GM10248 (cell line): ENCODE results near the gene HEATR1.

Source experiments
- CTCF ChIA-PET: fragments of 300-600 bp; sonication (Branson Sonifier 250); formaldehyde crosslinking; extraction: SDS; loops from one replicate; lab custom pipeline; 2021; ENCODE audit warnings: antibody characterized with exemption; lab: Yijun Ruan, JAX
- POLR2A ChIA-PET: fragments of 350-650 bp; sonication (Branson Sonifier 250); formaldehyde crosslinking; extraction: SDS; loops from one replicate; lab custom pipeline; 2020; ENCODE audit warnings: antibody characterized with exemption; lab: Yijun Ruan, JAX
- DNase-seq: peaks from one replicate; pipeline ENCODE4 v3.0.0; 2012; ENCODE audit errors: extremely low spot score
- CTCF ChIP-seq: IDR thresholded peaks from 2 replicates; pipeline ENCODE4 v1.5.1; 2012; ENCODE audit warnings: mild to moderate bottlenecking, low read depth; ENCODE audit errors: extremely low read depth, missing control alignments, control extremely low read depth

The HEATR1 gene

GRCh38 chr1:236558081-236558480, 46.2 kb downstream of the HEATR1 start:
- POLR2A ChIA-PET, result no interaction called here
- TF ChIP-seq CTCF, result no peak
- CTCF ChIA-PET, result interaction anchor here (1.2 to 2.1 kb wide), 5 partner anchors 9 to 20 kb away, joined by 3 to 10 read pairs (median 3); no protein-coding TSS in a partner anchor
- DNase-seq, result no peak

GRCh38 chr1:236556606-236557005, 47.7 kb downstream of the HEATR1 start:
- CTCF ChIA-PET, result no interaction called here
- no peak for DNase-seq
- no peak for TF ChIP-seq CTCF
- POLR2A ChIA-PET, result no interaction called here

- ChIA-PET POLR2A (no interaction called here), CTCF (no interaction called here)
- no peak for TF ChIP-seq CTCF
- DNase-seq, result no peak
Measured at GRCh38 chr1:236553370-236553769, 50.9 kb downstream of the HEATR1 start.

GRCh38 chr1:236552901-236553300, 51.4 kb downstream of the HEATR1 start:
- POLR2A ChIA-PET, result no interaction called here
- no peak for TF ChIP-seq CTCF
- CTCF ChIA-PET, result interaction anchor here (1.1 kb wide), 1 partner anchor 19 kb away, joined by 3 read pairs; no protein-coding TSS in a partner anchor
- DNase-seq, result no peak

- ChIA-PET POLR2A (no interaction called here), CTCF (interaction anchor here (1.1 to 1.6 kb wide), 2 partner anchors 16 to 18 kb away, joined by 3 to 7 read pairs; no protein-coding TSS in a partner anchor)
- no peak for DNase-seq
- TF ChIP-seq CTCF, result no peak
Measured at GRCh38 chr1:236552096-236552495, 52.2 kb downstream of the HEATR1 start.

GRCh38 chr1:236550961-236551851, 53.1 kb downstream of the HEATR1 start:
- TF ChIP-seq CTCF, result no peak
- no peak for DNase-seq
- CTCF ChIA-PET, result interaction anchor here (0.9 to 1.9 kb wide), 5 partner anchors 15 to 22 kb away, joined by 3 to 7 read pairs (median 3); no protein-coding TSS in a partner anchor
- POLR2A ChIA-PET, result no interaction called here
